GM12878 (cell line): Measurements from ENCODE around the gene TBC1D22B. TPM values are rescaled to one million over a fixed set of nuclear protein-coding genes. Genes with fewer than 3 reads are reported as not detected.

Experiments
- CREM ChIP-seq: IDR thresholded peaks from 2 replicates; pipeline ENCODE4 v1.6.1; 2014; ENCODE audit warnings: antibody characterized with exemption, low read depth
- CUX1 ChIP-seq: IDR thresholded peaks from 2 replicates; pipeline ENCODE4 v1.6.1; 2012; ENCODE audit warnings: improper control_type of control experiment, low read depth, low read length; ENCODE audit not compliant: insufficient replicate concordance
- E2F8 ChIP-seq: fragments of 450-650 bp; IDR thresholded peaks from 2 replicates; pipeline ENCODE4 v1.6.1; 2018; ENCODE audit warnings: mild to moderate bottlenecking, low read depth, moderate library complexity; ENCODE audit not compliant: partially characterized antibody
- GATAD2B ChIP-seq: fragments of 450-650 bp; conservative IDR thresholded peaks from 2 replicates; pipeline ENCODE4 v1.6.1; 2017; ENCODE audit warnings: low read depth, mild to moderate bottlenecking, moderate library complexity
- IKZF1 ChIP-seq: fragments of 450-650 bp; conservative IDR thresholded peaks from 2 replicates; pipeline ENCODE4 v1.6.1; 2017; ENCODE audit warnings: antibody characterized with exemption, mild to moderate bottlenecking
- NFYB ChIP-seq: IDR thresholded peaks from 2 replicates; pipeline ENCODE4 v1.6.1; 2011; ENCODE audit warnings: low read depth, mild to moderate bottlenecking, low read length, improper control_type of control experiment, moderate library complexity; ENCODE audit not compliant: insufficient read depth
- PBX3 ChIP-seq: IDR thresholded peaks from 2 replicates; pipeline ENCODE4 v1.6.1; 2011; ENCODE audit warnings: mild to moderate bottlenecking, low read depth, low read length, moderate library complexity; ENCODE audit not compliant: insufficient replicate concordance
- POU2F2 ChIP-seq: IDR thresholded peaks from 3 replicates; pipeline ENCODE4 v1.6.1; 2011; ENCODE audit warnings: low read depth, mild to moderate bottlenecking, low read length, borderline replicate concordance
- RELA ChIP-seq: fragments of 450-650 bp; IDR thresholded peaks from 2 replicates; pipeline ENCODE4 v1.8.0; 2014; ENCODE audit warnings: borderline replicate concordance; ENCODE audit not compliant: partially characterized antibody
- SIN3A ChIP-seq: IDR thresholded peaks from 2 replicates; pipeline ENCODE4 v1.6.1; 2012; ENCODE audit warnings: low read depth, low read length, improper control_type of control experiment
- SMAD1 ChIP-seq: fragments of 450-650 bp; IDR thresholded peaks from 2 replicates; pipeline ENCODE4 v1.6.1; 2018; ENCODE audit warnings: mild to moderate bottlenecking, low read depth; ENCODE audit not compliant: partially characterized antibody
- SRF ChIP-seq, 2 experiments: IDR thresholded peaks; 2 replicates each; pipeline ENCODE4 v1.6.1; 2011; ENCODE audit warnings: low read depth in 2 of 2, low read length in 2 of 2, mild to moderate bottlenecking in 1 of 2, moderate library complexity in 1 of 2
- TCF12 ChIP-seq: IDR thresholded peaks from 2 replicates; pipeline ENCODE4 v1.6.1; 2011; ENCODE audit warnings: low read depth, mild to moderate bottlenecking, low read length
- TCF7 ChIP-seq: IDR thresholded peaks from 2 replicates; pipeline ENCODE4 v1.6.1; 2014; ENCODE audit warnings: antibody characterized with exemption, borderline replicate concordance
- polyA plus RNA-seq, 11 experiments: library from polyadenylated mRNA; depleted of rRNA in 4 of 11; unstranded in 6 of 11; stranded (reverse) in 5 of 11; fragments of >200 nt; fragmentation: Nextera tagmentation in 4 of 11; fragmentation: Illumina TruSeq in 1 of 11; extraction: Ambion mirVana in 4 of 11; extraction: Trizol in 1 of 11; gene quantifications; 1 replicate in 1 of 11; 2 replicates in 10 of 11; pipeline versions ENCODE4 v1.2.1 to v1.2.3, GENCODE V29; 2011 to 2016; ENCODE audit warnings: inconsistent platforms in 2 of 11, missing spikeins in 2 of 11, low read depth in 1 of 11
- total RNA-seq, 4 experiments: library from RNA; depleted of rRNA in 3 of 4; stranded (reverse); fragments of >200 nt in 3 of 4; fragmentation: Illumina TruSeq in 1 of 4; extraction: Trizol in 1 of 4; gene quantifications; 2 replicates each; pipeline versions ENCODE4 v1.2.1 to v1.2.3, GENCODE V29; 2013 to 2021
- TF ChIP-seq, protein P1 (sequence below): fragments of 450-650 bp; conservative IDR thresholded peaks from 2 replicates; pipeline ENCODE4 v1.6.1; 2017; ENCODE audit warnings: mild to moderate bottlenecking, moderate library complexity

TBC1D22B gene
- total and polyA plus RNA-seq, 10 of the 15 experiments (the other 5 are each of a cell fraction or from before 2014, with no cell fraction given) = 3.4 to 18.7 (median 14.1) TPM

DNA sequence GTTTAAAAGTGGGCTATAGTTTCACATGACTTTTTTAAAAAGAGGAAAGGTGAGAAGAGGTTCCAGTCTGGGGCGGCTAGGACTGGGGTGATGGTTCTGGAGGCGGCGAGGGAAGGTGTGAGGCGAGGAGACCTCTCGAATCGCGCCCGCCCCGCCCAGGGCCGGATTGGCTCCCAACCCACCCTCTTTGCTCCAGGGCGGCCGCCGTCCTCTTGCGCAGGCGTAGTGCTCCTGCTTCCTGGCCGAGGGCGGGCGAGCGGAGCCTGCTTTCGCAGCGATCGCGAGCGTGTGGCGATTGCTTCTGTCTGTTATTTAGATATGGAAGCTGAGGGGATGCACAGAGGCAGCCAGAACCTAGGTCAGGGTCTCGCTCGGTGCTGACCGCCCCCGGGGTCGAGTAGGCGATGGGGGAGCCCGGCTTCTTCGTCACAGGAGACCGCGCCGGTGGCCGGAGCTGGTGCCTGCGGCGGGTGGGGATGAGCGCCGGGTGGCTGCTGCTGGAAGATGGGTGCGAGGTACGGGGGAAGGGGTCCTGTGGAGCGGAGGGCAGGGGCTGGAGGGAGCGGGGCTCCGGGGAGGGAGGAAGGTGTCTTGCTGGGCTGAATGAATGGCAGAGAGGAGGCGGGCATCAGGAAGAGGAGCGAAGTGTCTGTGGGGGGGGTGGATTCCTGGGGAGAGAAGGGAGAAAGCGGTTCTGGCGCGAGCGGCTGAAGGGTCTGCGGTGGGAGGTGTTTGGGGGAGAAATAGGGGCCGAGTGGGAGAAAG is 96.4 kb downstream of the TBC1D22B start, which contains the start of gene RNF8 (continued):
- TF ChIP-seq CUX1 (peak; percentile 74), POU2F2 (peak; percentile 75; the same call in 1 of the 3 replicates), SIN3A (peak; percentile 72; the same call in 1 of the 2 replicates), SRF (IDR thresholded peaks at IDR 0.05; ENCODE audit: low read depth in 2 of 2, low read length in 2 of 2) (peak; percentile 70 to 97), NFYB (peak; percentile 42; the same call in 1 of the 2 replicates), TCF12 (0 out of 2 replicates have a peak, but pooled peaks have one; percentile 30), TCF7 (no peak), RELA (peak; percentile 64), CREM (peak; percentile 47), E2F8 (no peak), IKZF1 (peak; percentile 63), PBX3 (no peak), GATAD2B (peak; percentile 56), SMAD1 (no peak)
- TF ChIP-seq, protein P1, sequence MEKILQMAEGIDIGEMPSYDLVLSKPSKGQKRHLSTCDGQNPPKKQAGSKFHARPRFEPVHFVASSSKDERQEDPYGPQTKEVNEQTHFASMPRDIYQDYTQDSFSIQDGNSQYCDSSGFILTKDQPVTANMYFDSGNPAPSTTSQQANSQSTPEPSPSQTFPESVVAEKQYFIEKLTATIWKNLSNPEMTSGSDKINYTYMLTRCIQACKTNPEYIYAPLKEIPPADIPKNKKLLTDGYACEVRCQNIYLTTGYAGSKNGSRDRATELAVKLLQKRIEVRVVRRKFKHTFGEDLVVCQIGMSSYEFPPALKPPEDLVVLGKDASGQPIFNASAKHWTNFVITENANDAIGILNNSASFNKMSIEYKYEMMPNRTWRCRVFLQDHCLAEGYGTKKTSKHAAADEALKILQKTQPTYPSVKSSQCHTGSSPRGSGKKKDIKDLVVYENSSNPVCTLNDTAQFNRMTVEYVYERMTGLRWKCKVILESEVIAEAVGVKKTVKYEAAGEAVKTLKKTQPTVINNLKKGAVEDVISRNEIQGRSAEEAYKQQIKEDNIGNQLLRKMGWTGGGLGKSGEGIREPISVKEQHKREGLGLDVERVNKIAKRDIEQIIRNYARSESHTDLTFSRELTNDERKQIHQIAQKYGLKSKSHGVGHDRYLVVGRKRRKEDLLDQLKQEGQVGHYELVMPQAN = peak; percentile 63
